ENCODE measurements around the gene MALAT1.
A peak's percentile ranks its signal among the peaks of the same experiment; 100 is the strongest.

MALAT1 gene

DNA sequence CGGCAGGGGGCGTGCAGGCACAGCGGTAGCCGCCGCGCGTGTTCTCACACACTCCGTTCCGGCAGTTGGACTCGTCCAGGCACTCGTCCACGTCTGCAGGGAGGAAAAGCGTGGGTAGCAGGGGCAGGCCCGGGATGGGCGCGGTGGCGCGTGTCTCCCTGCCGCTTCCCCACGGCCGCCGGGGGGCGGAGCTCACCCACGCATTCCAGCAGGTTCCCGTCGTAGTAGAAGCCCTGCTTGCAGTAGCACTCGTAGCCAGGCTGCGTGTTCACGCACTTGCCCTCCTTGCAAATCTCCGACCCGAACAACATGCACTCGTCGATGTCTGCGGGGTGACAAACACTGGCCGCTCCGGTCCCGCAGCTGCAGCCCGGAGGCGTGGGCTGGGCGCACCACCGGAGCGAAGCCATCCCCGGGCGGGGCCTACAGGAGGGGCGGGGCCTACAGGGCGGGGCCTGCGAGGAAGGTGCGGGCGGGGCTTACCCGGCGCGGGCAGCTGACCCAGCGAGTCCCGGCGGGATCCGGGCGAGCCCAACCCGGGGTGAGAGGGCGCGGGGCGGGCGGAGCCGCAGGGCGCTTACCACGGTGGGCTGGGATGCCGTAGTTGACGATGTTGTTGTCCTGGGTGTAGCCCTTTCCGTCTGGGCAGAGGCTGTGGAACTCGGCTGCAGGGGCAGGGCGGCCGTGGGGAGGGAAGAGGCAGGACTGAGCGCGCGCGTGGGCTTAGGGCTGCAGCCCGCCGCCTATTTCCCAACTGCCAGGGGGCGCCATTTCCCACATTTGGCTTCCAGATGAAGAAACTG lies 41.6 kb downstream of the MALAT1 start:
- peak; percentile 86 for DNase-seq

DNA sequence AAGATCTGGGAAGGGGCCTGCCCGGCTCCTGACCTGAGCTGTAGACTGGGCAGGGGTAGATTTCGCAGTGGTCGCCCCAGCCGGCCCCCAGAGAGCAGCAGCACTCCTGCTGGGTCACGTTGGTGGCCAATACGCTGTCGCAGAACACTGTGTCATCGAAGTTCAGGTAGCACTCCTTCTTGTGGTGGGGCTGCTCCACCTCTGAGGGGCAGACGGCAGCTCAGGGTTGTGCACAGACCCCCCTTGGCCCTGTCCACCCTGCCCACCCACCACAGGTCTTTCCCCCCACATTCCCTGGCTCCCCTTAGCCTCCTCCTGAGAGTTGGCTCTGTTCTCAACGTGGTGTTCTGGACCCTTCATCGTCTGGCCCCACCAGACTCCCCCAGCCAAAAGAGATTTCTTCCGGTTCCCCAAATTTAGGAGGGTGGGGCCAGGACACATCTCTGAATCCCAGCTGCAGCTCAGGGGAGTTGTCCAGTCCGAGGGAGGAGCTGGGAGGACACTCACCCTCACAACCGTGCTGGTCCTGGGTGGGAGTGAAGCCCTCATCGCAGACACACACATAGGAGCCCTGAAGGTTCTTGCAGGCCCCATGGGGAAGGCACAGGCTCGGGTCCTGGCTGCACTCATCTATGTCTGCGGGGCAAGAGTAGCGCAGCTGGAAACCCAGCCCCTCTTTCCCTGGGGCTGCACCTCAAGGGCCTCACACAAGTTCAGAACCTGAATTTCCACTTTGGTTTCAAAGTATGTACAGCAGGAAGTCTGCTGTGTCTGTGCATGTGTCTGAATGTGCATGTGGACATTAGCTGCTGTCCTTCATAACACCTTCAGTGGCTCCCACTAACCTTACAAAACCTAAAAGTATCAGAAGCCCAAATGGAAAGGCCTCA lies 42.5 kb downstream of the MALAT1 start:
- DNase-seq: no peak

DNA sequence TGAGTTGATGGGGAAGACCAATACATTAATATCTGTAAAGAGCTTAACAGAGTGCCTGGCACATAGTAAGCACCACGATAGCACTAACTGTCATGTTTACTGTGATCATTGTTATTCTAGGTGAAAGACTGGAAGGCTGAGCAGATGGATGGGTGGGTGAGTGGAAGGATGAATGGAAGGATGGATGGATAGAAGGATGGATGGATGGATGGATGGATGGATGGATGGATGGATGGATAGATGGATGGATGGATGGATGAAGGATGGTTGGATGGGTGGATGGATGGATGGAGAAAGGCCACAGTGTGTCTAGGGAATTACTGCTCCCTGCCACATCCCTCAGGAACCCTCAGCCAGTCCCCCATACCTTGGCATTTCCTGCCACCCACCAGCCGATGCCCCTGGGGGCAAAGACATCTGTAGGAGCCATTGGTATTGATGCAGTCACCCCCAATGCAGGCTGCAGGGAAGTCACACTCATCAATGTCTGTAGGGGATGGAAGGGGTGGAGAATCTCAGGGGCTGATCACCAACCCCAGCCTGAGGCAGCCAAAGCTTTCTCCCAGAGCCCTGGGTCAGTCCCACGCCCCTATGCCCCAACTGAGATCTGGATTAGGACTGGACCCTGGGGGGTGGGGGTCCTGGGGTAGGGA lies 44.0 kb downstream of the MALAT1 start:
- no peak for DNase-seq

GRCh38 chr11:65545853-65546216 lies 47.0 kb downstream of the MALAT1 start:
- DNase-seq: no peak

DNA sequence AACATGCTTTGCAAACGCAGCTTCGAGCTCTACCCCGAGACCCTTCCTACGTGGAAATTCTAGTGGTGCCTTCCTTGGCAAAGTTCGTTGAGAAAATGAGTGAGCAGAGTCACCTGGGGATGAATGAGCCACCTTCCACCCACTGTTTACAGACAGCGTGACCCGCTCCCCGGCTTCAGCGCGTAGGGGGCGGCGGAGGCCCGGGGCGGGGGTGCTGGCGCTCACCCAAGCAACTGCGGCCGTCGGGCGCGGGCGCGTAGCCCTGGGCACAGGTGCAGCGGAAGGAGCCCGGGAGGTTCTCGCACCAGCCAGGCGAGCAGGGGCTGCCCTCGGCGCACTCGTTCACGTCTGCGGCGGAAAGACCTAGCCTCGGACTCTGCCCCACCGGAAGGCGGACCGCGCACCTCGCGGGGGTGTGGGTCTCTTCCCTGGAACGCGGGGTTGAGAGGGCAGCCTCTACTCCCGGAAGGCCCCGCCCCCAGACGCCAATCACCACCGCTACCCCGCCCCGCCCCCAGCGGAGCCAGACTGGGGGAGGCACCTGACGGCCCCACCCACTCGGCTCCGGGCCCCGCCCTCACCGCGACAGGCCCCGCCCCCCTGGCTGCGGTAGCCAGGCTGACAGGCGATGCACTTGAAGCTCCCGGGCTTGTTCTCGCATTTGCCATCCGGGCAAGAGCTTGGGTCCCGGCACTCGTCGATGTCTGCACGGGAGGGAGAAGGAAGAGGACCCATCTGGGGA lies 47.5 kb downstream of the MALAT1 start:
- peak; percentile 88 for DNase-seq

DNA sequence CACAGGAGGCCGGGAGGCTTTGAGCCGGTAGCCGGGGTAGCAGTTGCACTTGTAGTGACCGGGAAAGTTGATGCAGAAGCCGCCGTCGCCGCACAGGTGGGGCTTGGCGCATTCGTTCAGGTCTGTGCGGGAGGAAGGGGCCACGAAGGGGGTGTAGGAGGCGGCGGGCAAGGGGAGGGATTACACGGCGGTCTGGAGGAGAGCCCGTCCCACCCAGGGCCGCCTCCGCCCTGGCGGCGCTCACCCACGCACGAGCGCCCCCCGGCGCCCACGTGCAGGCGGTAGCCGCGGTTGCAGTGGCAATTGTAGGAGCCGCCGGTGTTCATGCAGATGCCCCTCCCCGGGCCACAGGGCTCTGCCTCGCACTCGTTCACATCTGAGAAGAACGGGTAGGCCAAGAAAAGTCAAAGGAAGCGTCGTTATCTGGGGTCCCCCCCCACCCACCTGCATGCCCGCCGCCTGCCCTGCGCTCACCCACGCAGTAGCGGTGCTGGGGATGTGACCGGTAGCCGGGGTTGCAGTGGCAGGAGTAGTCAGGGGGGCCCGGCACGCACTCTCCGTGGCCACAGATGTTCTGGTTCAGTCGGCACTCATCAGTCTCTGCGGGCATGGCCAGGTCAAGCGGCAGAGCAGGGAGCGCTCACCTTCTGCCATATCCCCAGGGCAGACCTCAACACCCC lies 48.7 kb downstream of the MALAT1 start:
- no peak for DNase-seq

- no peak for DNase-seq
Observed at GRCh38 chr11:65548395-65548794, 49.5 kb downstream of the MALAT1 start.

DNA sequence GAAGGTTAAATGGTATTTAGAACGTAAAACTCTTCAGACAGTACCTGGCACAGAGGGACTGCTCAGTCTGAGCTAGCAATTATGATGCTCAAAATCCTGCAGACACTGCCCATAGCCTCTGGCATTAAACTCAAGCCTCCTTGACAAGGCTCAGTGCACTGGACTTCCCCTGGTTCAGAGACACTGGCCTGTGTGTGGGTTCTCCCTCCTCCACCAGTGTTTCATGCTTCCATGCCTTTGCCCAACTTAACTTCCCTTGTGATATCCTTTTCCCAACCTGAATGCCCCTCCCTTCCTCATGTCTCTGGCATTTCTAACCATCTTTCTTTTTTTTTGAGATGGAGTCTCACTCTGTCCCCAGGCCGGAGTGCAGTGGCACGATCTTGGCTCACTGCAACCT lies 50.3 kb downstream of the MALAT1 start:
- DNase-seq: no peak

- peak; percentile 66 for DNase-seq
Observed at GRCh38 chr11:65551572-65552387, 52.9 kb downstream of the MALAT1 start.

GRCh38 chr11:65552388-65552951 lies 53.6 kb downstream of the MALAT1 start:
- DNase-seq: no peak

DNA sequence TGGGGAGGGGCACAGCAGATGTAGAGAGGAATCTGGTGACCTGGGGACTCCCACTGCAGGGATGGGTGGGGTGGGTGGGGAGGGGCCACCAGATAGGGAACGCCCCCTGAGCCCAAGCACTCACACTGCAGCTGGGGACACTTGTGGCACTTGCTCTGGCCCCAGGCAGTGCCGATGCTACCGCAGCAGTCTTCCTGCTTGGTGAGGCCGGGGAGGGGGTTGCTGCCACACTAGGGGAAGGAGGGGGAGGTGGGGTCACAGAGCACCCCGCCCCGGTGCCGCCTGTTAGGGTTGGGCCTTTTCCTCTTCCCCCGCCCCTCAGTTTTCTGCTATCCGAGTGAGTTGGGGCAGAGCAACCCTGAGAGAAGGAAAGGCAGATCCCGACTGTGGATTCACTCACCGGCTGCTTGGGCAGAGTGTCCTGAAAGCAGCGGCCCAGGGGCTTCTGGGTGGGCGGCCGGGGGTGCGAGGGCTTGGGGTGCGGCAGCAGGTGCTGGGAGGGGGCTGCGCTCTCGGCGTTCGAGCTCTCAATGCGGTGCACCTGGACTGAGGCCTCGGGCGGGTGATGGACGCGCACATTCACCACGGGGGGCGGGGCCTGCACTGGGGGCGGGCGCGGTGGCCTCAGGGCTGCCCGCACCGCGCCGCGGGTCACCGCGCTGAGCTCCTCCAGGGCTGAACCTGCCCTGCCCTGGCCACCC lies 54.6 kb downstream of the MALAT1 start:
- peak; percentile 83 for DNase-seq

DNA sequence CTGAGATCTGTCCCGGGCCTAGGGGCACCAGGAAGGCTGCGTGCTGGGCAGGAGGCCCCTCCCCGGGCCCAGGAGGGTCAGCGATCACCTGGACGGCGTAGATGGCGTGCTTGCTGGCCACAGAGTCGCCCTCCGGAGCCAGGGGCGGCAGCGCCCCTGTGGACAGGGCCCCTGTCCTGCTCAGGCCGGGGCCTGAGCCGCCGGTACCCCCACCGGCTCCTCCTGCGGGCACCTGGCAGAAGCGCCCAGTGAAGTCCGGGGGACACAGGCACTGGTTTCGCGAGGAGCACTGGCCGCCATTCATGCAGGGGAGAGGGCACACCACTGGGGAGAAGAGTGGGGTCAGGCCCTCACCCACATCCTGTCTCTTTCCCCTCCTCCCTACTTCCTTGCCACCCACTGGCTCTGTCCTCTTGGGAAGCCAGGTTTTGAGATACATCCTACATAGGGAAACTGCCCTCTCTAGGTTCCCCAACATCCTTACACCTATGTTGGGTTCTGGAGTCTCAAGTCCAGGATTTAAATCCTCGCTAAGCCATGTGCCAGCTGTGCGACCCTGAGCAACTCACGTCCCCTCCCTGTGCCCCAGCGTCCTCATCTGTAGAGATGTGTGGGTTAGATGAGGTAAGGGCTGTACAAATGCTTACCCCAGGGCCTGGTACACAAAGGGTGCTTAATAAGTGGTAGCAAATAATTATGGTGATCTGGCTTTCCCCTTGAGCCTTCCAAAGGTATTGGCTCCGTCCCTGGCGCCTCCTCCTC lies 55.4 kb downstream of the MALAT1 start:
- DNase-seq: no peak

DNA sequence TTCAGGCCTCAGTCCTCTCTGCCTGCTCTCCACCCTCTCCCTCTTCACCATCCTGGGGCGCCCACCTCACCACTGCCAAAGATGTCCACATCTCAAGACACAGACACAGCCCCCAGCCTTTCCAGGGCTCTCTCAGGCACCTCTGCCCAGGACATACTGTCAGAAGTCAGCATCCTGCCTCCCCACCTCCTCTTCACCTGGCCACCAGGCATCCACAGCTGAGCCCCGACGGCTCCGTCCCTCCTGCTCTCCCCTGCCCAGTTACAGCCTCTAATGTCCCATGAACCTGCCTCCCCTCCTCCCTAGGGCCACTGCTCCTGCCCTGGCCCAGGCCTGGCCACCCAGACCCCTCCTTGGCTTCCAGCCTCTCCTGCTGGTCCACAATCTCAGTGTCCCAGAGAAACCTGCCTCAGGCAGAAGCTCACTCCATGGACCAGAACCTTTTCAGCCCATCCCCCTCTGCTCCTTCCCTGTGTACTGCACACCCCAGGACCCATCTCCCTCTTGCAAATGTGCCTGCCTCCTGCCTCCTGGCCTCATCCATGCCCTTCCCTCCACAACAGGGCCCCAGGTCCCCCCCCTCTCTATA lies 56.1 kb downstream of the MALAT1 start:
- no peak for DNase-seq

GRCh38 chr11:65555693-65556231 lies 56.9 kb downstream of the MALAT1 start:
- peak; percentile 43 for DNase-seq
